Right lobe of liver (tissue), 4 donors: ENCODE measurements around the gene MYO18A.

Source experiments
- CTCF ChIP-seq, 4 donors: fragments of 200-600 bp in 3 of 4; fragments of 450-650 bp in 1 of 4; IDR thresholded peaks; one replicate each; pipeline versions ENCODE4 v1.5.1 to v1.8.0; 2016 to 2022; ENCODE audit warnings: antibody characterized with exemption in 4 of 4, mild to moderate bottlenecking in 2 of 4
- POLR2A ChIP-seq: fragments of 450-650 bp; IDR thresholded peaks from one replicate; pipeline ENCODE4 v1.6.1; 2017; ENCODE audit warnings: antibody characterized with exemption, mild to moderate bottlenecking
- donor health status: DM: no; HTN: no; CAD: no.
- donor health status: DM: no; HTN: no; CAD: no.
- donor health status: DM: no; HTN: yes; CAD: no.

GRCh38 chr17:29045026-29045425 is 135.2 kb downstream of the MYO18A start:
- TF ChIP-seq POLR2A: no peak
- TF ChIP-seq CTCF (IDR thresholded peaks at IDR 0.05): no peak
